H1 (cell line): ENCODE data around the gene YIF1B. TPM values are rescaled to one million over a fixed set of nuclear protein-coding genes. Genes with fewer than 3 reads are reported as not detected.

Experiments
- CTCF ChIA-PET: fragments of 300-600 bp; sonication (Branson Sonifier 250); formaldehyde crosslinking; loops from one replicate; lab custom pipeline; 2021; ENCODE audit not compliant: partially characterized antibody; lab: Charles Lee
- POLR2A ChIA-PET: fragments of 300-600 bp; sonication (Branson Sonifier 250); formaldehyde crosslinking; loops from one replicate; lab custom pipeline; 2021; ENCODE audit warnings: inconsistent platforms; ENCODE audit not compliant: partially characterized antibody; lab: Charles Lee
- DNase-seq, 2 experiments: peaks; one replicate each; pipeline versions ENCODE4 v3.0.0 to v3.0.0-alpha.2; 2010 to 2022; ENCODE audit warnings: low spot score in 2 of 2, low read depth in 1 of 2, mixed read lengths in 1 of 2
- FAIRE-seq: peaks from 2 replicates; lab custom pipeline; 2011; peaks lifted over from hg19 to GRCh38; lab: Jason Lieb, UNC
- H2AFZ ChIP-seq: 2 replicates; pipeline ENCODE4 v1.8.1; 2012; ENCODE audit warnings: low read length, inconsistent platforms
- H2AK5ac ChIP-seq: 2 replicates; pipeline ENCODE4 v1.6.1; 2013; ENCODE audit warnings: low read depth, low read length
- H2BK120ac ChIP-seq: replicated peaks from 2 replicates; pipeline ENCODE3; 2013; ENCODE audit warnings: low read depth, low read length, inconsistent platforms
- H2BK12ac ChIP-seq: 2 replicates; pipeline ENCODE4 v1.6.1; 2013; ENCODE audit warnings: low read depth, low read length
- H2BK15ac ChIP-seq: 2 replicates; pipeline ENCODE4 v1.6.1; 2013; ENCODE audit warnings: low read length
- H2BK20ac ChIP-seq: 2 replicates; pipeline ENCODE4 v1.6.1; 2013; ENCODE audit warnings: low read length
- H2BK5ac ChIP-seq: 2 replicates; pipeline ENCODE4 v1.6.1; 2013; ENCODE audit warnings: low read depth, low read length
- H3K14ac ChIP-seq: 2 replicates; pipeline ENCODE4 v1.6.1; 2013; ENCODE audit warnings: inconsistent platforms; ENCODE audit not compliant: insufficient read length
- H3K18ac ChIP-seq: 2 replicates; pipeline ENCODE4 v1.6.1; 2013; ENCODE audit warnings: low read length; ENCODE audit errors: extremely low read depth
- H3K23ac ChIP-seq: 2 replicates; pipeline ENCODE4 v1.6.1; 2013; ENCODE audit warnings: inconsistent platforms; ENCODE audit not compliant: insufficient read length
- H3K23me2 ChIP-seq: 2 replicates; pipeline ENCODE4 v1.6.1; 2013; ENCODE audit warnings: low read depth, low read length
- H3K27ac ChIP-seq: 2 replicates; pipeline ENCODE4 v1.6.1; 2011; ENCODE audit warnings: low read depth, low read length, inconsistent platforms
- H3K27me3 ChIP-seq, 4 experiments: replicated peaks in 1 of 4; 1 replicate in 1 of 4; 2 replicates in 3 of 4; pipeline versions ENCODE4 v1.6.1 to v1.8.1; 2011 to 2013; ENCODE audit warnings: low read length in 3 of 4, mild to moderate bottlenecking in 3 of 4, inconsistent platforms in 2 of 4, mixed read lengths in 2 of 4, moderate library complexity in 1 of 4; ENCODE audit not compliant: control insufficient read depth in 3 of 4, insufficient read depth in 3 of 4; ENCODE audit errors: extremely low read depth in 1 of 4
- H3K36me3 ChIP-seq, 4 experiments: 2 replicates each; pipeline versions ENCODE4 v1.6.1 to v1.8.1; 2011 to 2013; ENCODE audit warnings: mild to moderate bottlenecking in 4 of 4, low read length in 3 of 4, moderate library complexity in 2 of 4, control low read depth in 1 of 4, inconsistent platforms in 1 of 4; ENCODE audit not compliant: insufficient read depth in 4 of 4, control insufficient read depth in 2 of 4
- H3K4ac ChIP-seq: replicated peaks from 2 replicates; pipeline ENCODE3; 2013; ENCODE audit warnings: low read length, low read depth, mixed read lengths, inconsistent platforms; ENCODE audit not compliant: insufficient read length
- H3K4me1 ChIP-seq, 4 experiments: replicated peaks in 1 of 4; 1 replicate in 1 of 4; 2 replicates in 3 of 4; pipeline versions ENCODE4 v1.6.1 to v1.8.1; 2011 to 2013; ENCODE audit warnings: low read length in 3 of 4, inconsistent platforms in 2 of 4, mixed read lengths in 1 of 4; ENCODE audit not compliant: insufficient read depth in 4 of 4, control insufficient read depth in 3 of 4
- H3K4me2 ChIP-seq, 2 experiments: 2 replicates each; pipeline versions ENCODE4 v1.6.1 to v1.8.1; 2011 to 2013; ENCODE audit warnings: low read depth in 2 of 2, low read length in 2 of 2, control low read depth in 1 of 2, inconsistent platforms in 1 of 2, mild to moderate bottlenecking in 1 of 2; ENCODE audit not compliant: insufficient read depth in 1 of 2
- H3K4me3 ChIP-seq, 4 experiments: fragments of 200-600, 300-600 bp in 1 of 4; sonication (generic), shearing (Covaris generic), sonication (Bioruptor Twin) in 1 of 4; 2 replicates each; pipeline versions ENCODE4 v1.5.1 to v1.8.1; 2011 to 2016; ENCODE audit warnings: low read length in 4 of 4, low read depth in 3 of 4, control low read depth in 2 of 4, inconsistent platforms in 2 of 4, mild to moderate bottlenecking in 2 of 4, mixed read lengths in 1 of 4, moderate library complexity in 1 of 4; ENCODE audit not compliant: insufficient read depth in 2 of 4; ENCODE audit errors: extremely low read depth in 1 of 4
- H3K56ac ChIP-seq: replicated peaks from 2 replicates; pipeline ENCODE3; 2013; ENCODE audit warnings: low read depth, mild to moderate bottlenecking, mixed read lengths, low read length, inconsistent platforms; ENCODE audit not compliant: insufficient read length
- H3K79me1 ChIP-seq: 2 replicates; pipeline ENCODE4 v1.6.1; 2013; ENCODE audit warnings: low read depth, low read length, control low read depth
- H3K79me2 ChIP-seq, 2 experiments: 2 replicates each; pipeline versions ENCODE4 v1.6.1 to v1.8.1; 2012 to 2013; ENCODE audit warnings: low read length in 2 of 2, mild to moderate bottlenecking in 2 of 2, inconsistent platforms in 1 of 2; ENCODE audit not compliant: insufficient read depth in 2 of 2, control insufficient read depth in 1 of 2
- H3K9ac ChIP-seq, 4 experiments: replicated peaks in 1 of 4; 1 replicate in 1 of 4; 2 replicates in 3 of 4; pipeline versions ENCODE4 v1.6.1 to v1.8.1; 2011 to 2013; ENCODE audit warnings: low read depth in 3 of 4, low read length in 3 of 4, control low read depth in 2 of 4, mild to moderate bottlenecking in 2 of 4, moderate library complexity in 2 of 4, inconsistent platforms in 1 of 4; ENCODE audit errors: extremely low read depth in 1 of 4
- H3K9me3 ChIP-seq, 2 experiments: 2 replicates each; pipeline versions ENCODE4 v1.6.1 to v1.8.1; 2012 to 2013; ENCODE audit warnings: mild to moderate bottlenecking in 2 of 2, moderate library complexity in 2 of 2, control low read depth in 1 of 2, inconsistent platforms in 1 of 2, low read depth in 1 of 2, low read length in 1 of 2, mixed read lengths in 1 of 2; ENCODE audit not compliant: insufficient read depth in 2 of 2
- H4K20me1 ChIP-seq, 2 experiments: replicated peaks in 1 of 2; 2 replicates each; pipeline versions ENCODE3 to v1.8.1; 2011 to 2013; ENCODE audit warnings: inconsistent platforms in 2 of 2, low read length in 2 of 2, mild to moderate bottlenecking in 1 of 2; ENCODE audit not compliant: insufficient read depth in 2 of 2, control insufficient read depth in 1 of 2
- H4K5ac ChIP-seq: 2 replicates; pipeline ENCODE4 v1.6.1; 2013; ENCODE audit warnings: low read length, low read depth, mixed read lengths, inconsistent platforms; ENCODE audit not compliant: insufficient read length
- H4K8ac ChIP-seq: 2 replicates; pipeline ENCODE4 v1.8.0; 2013; ENCODE audit warnings: mild to moderate bottlenecking, moderate library complexity, low read length, inconsistent platforms; ENCODE audit not compliant: insufficient read depth; ENCODE audit errors: extremely low read depth
- H4K91ac ChIP-seq: replicated peaks from 2 replicates; pipeline ENCODE3; 2013; ENCODE audit warnings: low read length, mixed read lengths, inconsistent platforms; ENCODE audit not compliant: insufficient read length
- KDM5A ChIP-seq: fragments of 200-600 bp; IDR thresholded peaks from 2 replicates; pipeline ENCODE4 v1.7.1; 2012; ENCODE audit warnings: mild to moderate bottlenecking, low read length, inconsistent platforms, mixed read lengths
- MAFK ChIP-seq: IDR thresholded peaks from 2 replicates; pipeline ENCODE4 v1.6.1; 2012; ENCODE audit warnings: low read depth, mild to moderate bottlenecking, improper control_type of control experiment, low read length
- RFX5 ChIP-seq: IDR thresholded peaks from 2 replicates; pipeline ENCODE4 v1.6.1; 2011; ENCODE audit warnings: low read depth, low read length, improper control_type of control experiment, borderline replicate concordance
- WGBS, 2 experiments: shearing (Covaris generic) in 1 of 2; methylation state at CpG; one replicate each; pipeline versions ENCODE4 v1.1.6 to v1.1.7; 2013 to 2015; ENCODE audit warnings: low lambda C conversion rate in 2 of 2, mixed read lengths in 2 of 2, inconsistent platforms in 1 of 2, low coverage in 1 of 2, missing lambda C conversion rate in 1 of 2; ENCODE audit not compliant: insufficient replicate concordance in 2 of 2, insufficient coverage in 1 of 2, insufficient read length in 1 of 2; ENCODE audit errors: extremely low coverage in 1 of 2, missing lambda C conversion rate in 1 of 2; 5-methylcytosine and 5-hydroxymethylcytosine counted together
- polyA plus RNA-seq, 7 experiments: library from polyadenylated mRNA; depleted of rRNA in 3 of 7; stranded (reverse) in 5 of 7; unstranded in 2 of 7; fragments of >200 nt in 5 of 7; fragments of 200-250 nt in 2 of 7; gene quantifications; 1 replicate in 5 of 7; 2 replicates in 1 of 7; 4 replicates in 1 of 7; pipeline versions ENCODE4 v1.2.1 to v1.2.3, GENCODE V29; 2011 to 2013; ENCODE audit warnings: missing spikeins in 2 of 7, mixed read lengths in 2 of 7
- total RNA-seq: library from RNA; stranded (reverse); fragmentation: NEBNext Ultra II Directional; extraction: Animal tissue kit (Norgen Biotek cat#: 25700); gene quantifications from 2 replicates; pipeline ENCODE4 v1.2.1, GENCODE V29; 2021

Gene YIF1B
- total and polyA plus RNA-seq, 2 of the 8 experiments (the other 6 are each of a cell fraction or from before 2014, with no cell fraction given), result 89.6 to 305 TPM

DNA sequence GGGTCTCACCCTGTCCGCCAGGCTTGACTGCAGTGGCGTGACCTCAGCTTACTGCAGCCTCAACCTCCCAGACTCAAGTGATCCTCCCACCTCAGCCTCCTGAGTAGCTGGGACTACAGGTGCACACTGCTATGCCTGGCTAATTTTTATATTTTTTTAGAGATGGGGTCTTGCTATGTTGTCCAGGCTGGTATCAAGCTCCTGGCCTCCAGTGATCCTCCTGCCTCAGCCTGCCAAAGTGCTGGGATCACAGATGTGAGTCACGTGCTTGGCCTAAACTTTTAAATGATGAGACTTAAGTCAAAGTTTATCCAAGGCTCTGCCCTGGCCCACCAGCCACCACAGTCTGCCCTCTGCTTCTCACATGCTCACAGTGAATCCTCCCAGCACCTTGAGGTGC, 9.5 kb downstream of the YIF1B start:
- Histone ChIP-seq H2BK5ac (no peak overlapping the region), H4K5ac (no peak overlapping the region), H3K4me3 (no peak overlapping the region), H2AK5ac (no peak overlapping the region), H3K23ac (no peak overlapping the region), H3K18ac (no peak overlapping the region), H3K4ac (no peak overlapping the region), H3K4me1 (peaks cover 0 to 14% (median 4%) of the 10 kb centered on the region in 4 experiments; a peak in 4 of 7 replicates), H3K23me2 (peaks cover 12% of the 10 kb centered on the region; the same call in 1 of the 2 replicates), H4K8ac (no peak overlapping the region), H3K27ac (no peak overlapping the region), H3K27me3 (no peaks in the 10 kb centered on the region; a peak in 1 of 7 replicates), H3K4me2 (no peak overlapping the region), H3K9me3 (no peaks in the 10 kb centered on the region), H2BK15ac (no peak overlapping the region), H3K79me1 (peaks cover 7% of the 10 kb centered on the region), H3K14ac (no peak overlapping the region), H3K56ac (no peak overlapping the region), H3K9ac (no peak overlapping the region), H2AFZ (no peak overlapping the region), H2BK120ac (no peak overlapping the region), H2BK20ac (no peak overlapping the region), H4K20me1 (peaks cover 4 to 16% of the 10 kb centered on the region in 2 experiments), H2BK12ac (no peak overlapping the region), H3K36me3 (peaks cover 0 to 18% (median 9%) of the 10 kb centered on the region in 4 experiments; a peak in 5 of 8 replicates), H4K91ac (no peak overlapping the region), H3K79me2 (peaks cover 0 to 3% of the 10 kb centered on the region in 2 experiments; a peak in 1 of 4 replicates)
- POLR2A ChIA-PET, result interaction anchor here (0.6 to 5.0 kb wide), 3 partner anchors 12 to 25 kb away, joined by 3 to 34 read pairs (median 3); no protein-coding TSS in a partner anchor
- FAIRE-seq (no peak), DNase-seq (no peak)
- CTCF ChIA-PET, result interaction anchor here (0.6 to 1.5 kb wide), 3 partner anchors 28 to 81 kb away, joined by 3 read pairs; no protein-coding TSS in a partner anchor
- TF ChIP-seq KDM5A (no peak), RFX5 (no peak), MAFK (no peak)
- WGBS, 2 experiments, result 94% methylated on average over 3 of the region's 3 CpGs; no CpG with 5 or more reads in 1 of the 2 experiments
